H9 (cell line): ENCODE results near the gene HSPA5. TPM values are rescaled to one million over a fixed set of nuclear protein-coding genes. Genes with fewer than 3 reads are reported as not detected.

Experiments
- DNase-seq: peaks from one replicate; pipeline ENCODE4 v3.0.0-alpha.2; 2017
- H2AFZ ChIP-seq: one replicate; pipeline ENCODE4 v1.6.1; 2013; ENCODE audit warnings: mild to moderate bottlenecking, low read length, control low read depth, moderate library complexity
- H2AK5ac ChIP-seq: 2 replicates; pipeline ENCODE4 v1.6.1; 2013; ENCODE audit warnings: low read length, control low read depth, mixed read lengths; ENCODE audit not compliant: insufficient read length
- H2BK120ac ChIP-seq: one replicate; pipeline ENCODE4 v1.6.1; 2013; ENCODE audit warnings: low read depth, mild to moderate bottlenecking, low read length, control low read depth, inconsistent platforms; ENCODE audit not compliant: poor library complexity, severe bottlenecking
- H2BK12ac ChIP-seq: 2 replicates; pipeline ENCODE4 v1.6.1; 2013; ENCODE audit warnings: low read length, control low read depth, mixed read lengths, low read depth; ENCODE audit not compliant: insufficient read length
- H2BK15ac ChIP-seq: 2 replicates; pipeline ENCODE4 v1.6.1; 2013; ENCODE audit warnings: low read depth, low read length, control low read depth
- H2BK20ac ChIP-seq: one replicate; pipeline ENCODE4 v1.6.1; 2013; ENCODE audit warnings: low read depth, mild to moderate bottlenecking, low read length, control low read depth, inconsistent platforms; ENCODE audit not compliant: poor library complexity, severe bottlenecking
- H2BK5ac ChIP-seq: 2 replicates; pipeline ENCODE4 v1.6.1; 2013; ENCODE audit warnings: low read length, control low read depth, mixed read lengths; ENCODE audit not compliant: insufficient read length
- H3K14ac ChIP-seq: 2 replicates; pipeline ENCODE4 v1.6.1; 2013; ENCODE audit warnings: low read length, control low read depth; ENCODE audit not compliant: insufficient read depth
- H3K18ac ChIP-seq: 2 replicates; pipeline ENCODE4 v1.6.1; 2013; ENCODE audit warnings: low read depth, mild to moderate bottlenecking, mixed read lengths, low read length, control low read depth; ENCODE audit not compliant: insufficient read length
- H3K23ac ChIP-seq: 2 replicates; pipeline ENCODE4 v1.6.1; 2013; ENCODE audit warnings: low read length, control low read depth, mixed read lengths, low read depth; ENCODE audit not compliant: insufficient read length
- H3K23me2 ChIP-seq: 2 replicates; pipeline ENCODE4 v1.6.1; 2013; ENCODE audit warnings: low read depth, mild to moderate bottlenecking, mixed read lengths, low read length, control low read depth; ENCODE audit not compliant: insufficient read length, poor library complexity, severe bottlenecking
- H3K27ac ChIP-seq: 2 replicates; pipeline ENCODE4 v1.5.1; 2013; ENCODE audit warnings: low read length, control low read depth, mixed read lengths, low read depth; ENCODE audit not compliant: insufficient read length
- H3K27me3 ChIP-seq: 2 replicates; pipeline ENCODE4 v1.6.1; 2013; ENCODE audit warnings: low read length, control low read depth, inconsistent platforms; ENCODE audit not compliant: insufficient read depth
- H3K4ac ChIP-seq: 2 replicates; pipeline ENCODE4 v1.6.1; 2013; ENCODE audit warnings: low read depth, mild to moderate bottlenecking, control low read depth, inconsistent platforms, low read length, moderate library complexity
- H3K4me1 ChIP-seq: 2 replicates; pipeline ENCODE4 v1.6.1; 2013; ENCODE audit warnings: low read length, control low read depth, inconsistent platforms; ENCODE audit not compliant: insufficient read depth
- H3K4me2 ChIP-seq: 2 replicates; pipeline ENCODE4 v1.6.1; 2013; ENCODE audit warnings: low read length, control low read depth, mixed read lengths; ENCODE audit not compliant: insufficient read length, insufficient read depth
- H3K56ac ChIP-seq: 2 replicates; pipeline ENCODE4 v1.6.1; 2013; ENCODE audit warnings: low read depth, mild to moderate bottlenecking, mixed read lengths, low read length, control low read depth; ENCODE audit not compliant: insufficient read length
- H3K79me1 ChIP-seq: 2 replicates; pipeline ENCODE4 v1.6.1; 2013; ENCODE audit warnings: low read depth, mild to moderate bottlenecking, moderate library complexity, low read length, control low read depth, inconsistent platforms; ENCODE audit not compliant: insufficient read depth, poor library complexity, severe bottlenecking
- H3K79me2 ChIP-seq: 2 replicates; pipeline ENCODE4 v1.6.1; 2013; ENCODE audit warnings: low read length, control low read depth, inconsistent platforms; ENCODE audit not compliant: insufficient read depth
- H3K9ac ChIP-seq: 2 replicates; pipeline ENCODE4 v1.6.1; 2013; ENCODE audit warnings: low read length, control low read depth, mixed read lengths; ENCODE audit not compliant: insufficient read length; ENCODE audit errors: extremely low read depth
- H3K9me3 ChIP-seq: one replicate; pipeline ENCODE4 v1.6.1; 2013; ENCODE audit warnings: low read depth, low read length, inconsistent platforms; ENCODE audit not compliant: control insufficient read depth
- H3T11ph ChIP-seq: one replicate; pipeline ENCODE4 v1.6.1; 2013; ENCODE audit warnings: mild to moderate bottlenecking, low read length, control low read depth, inconsistent platforms
- H4K20me1 ChIP-seq: one replicate; pipeline ENCODE4 v1.6.1; 2013; ENCODE audit not compliant: control insufficient read depth, insufficient read length, insufficient read depth
- H4K5ac ChIP-seq: 2 replicates; pipeline ENCODE4 v1.6.1; 2013; ENCODE audit warnings: low read depth, mild to moderate bottlenecking, mixed read lengths, low read length, control low read depth; ENCODE audit not compliant: insufficient read length
- H4K8ac ChIP-seq: replicated peaks from 2 replicates; pipeline ENCODE4 v1.6.1; 2013; ENCODE audit warnings: low read length, control low read depth, mixed read lengths, low read depth; ENCODE audit not compliant: insufficient read length
- H4K91ac ChIP-seq: 2 replicates; pipeline ENCODE4 v1.6.1; 2013; ENCODE audit warnings: low read depth, mild to moderate bottlenecking, moderate library complexity, mixed read lengths, low read length, control low read depth; ENCODE audit not compliant: insufficient read length
- H3K27ac Mint-ChIP-seq, 3 experiments: 2 replicates in 2 of 3; 3 replicates in 1 of 3; pipeline ENCODE4 v1.8.0; 2020 to 2021; ENCODE audit warnings: mixed read lengths in 3 of 3, mild to moderate bottlenecking in 1 of 3, moderate library complexity in 1 of 3
- H3K27me3 Mint-ChIP-seq: 2 replicates; pipeline ENCODE4 v1.8.0; 2021; ENCODE audit warnings: low read depth, mild to moderate bottlenecking, moderate library complexity, mixed read lengths
- H3K36me3 Mint-ChIP-seq, 3 experiments: 2 replicates in 2 of 3; 3 replicates in 1 of 3; pipeline ENCODE4 v1.8.0; 2020 to 2021; ENCODE audit warnings: low read depth in 3 of 3, mixed read lengths in 3 of 3; ENCODE audit not compliant: insufficient read depth in 1 of 3
- H3K4me1 Mint-ChIP-seq, 2 experiments: 2 replicates each; pipeline ENCODE4 v1.8.0; 2020; ENCODE audit warnings: mixed read lengths in 2 of 2
- H3K4me3 Mint-ChIP-seq, 2 experiments: 2 replicates in 1 of 2; 3 replicates in 1 of 2; pipeline ENCODE4 v1.8.0; 2020 to 2021; ENCODE audit warnings: mild to moderate bottlenecking in 2 of 2, mixed read lengths in 2 of 2, moderate library complexity in 1 of 2
- H3K9me3 Mint-ChIP-seq, 2 experiments: 2 replicates in 1 of 2; 3 replicates in 1 of 2; pipeline ENCODE4 v1.8.0; 2020; ENCODE audit warnings: mild to moderate bottlenecking in 2 of 2, mixed read lengths in 2 of 2, moderate library complexity in 1 of 2
- WGBS: extraction: QIAGEN DNeasy Blood & Tissue Kit; methylation state at CpG from one replicate; pipeline ENCODE4 v1.1.7; 2013; ENCODE audit warnings: missing lambda C conversion rate, low lambda C conversion rate, mixed read lengths; ENCODE audit not compliant: insufficient read length; ENCODE audit errors: extremely low coverage; 5-methylcytosine and 5-hydroxymethylcytosine counted together
- total RNA-seq: library from RNA; stranded (reverse); gene quantifications from 2 replicates; pipeline ENCODE4 v1.2.1, GENCODE V29; 2021
- TF ChIP-seq, protein P1 (sequence below): fragments of 200-600 bp; sonication (generic); conservative IDR thresholded peaks from 3 replicates; pipeline ENCODE4 v1.8.0; 2021; ENCODE audit warnings: antibody characterized with exemption, mild to moderate bottlenecking

HSPA5 gene
- total RNA-seq, 1 experiment from 2014 or later: 240 TPM

DNA sequence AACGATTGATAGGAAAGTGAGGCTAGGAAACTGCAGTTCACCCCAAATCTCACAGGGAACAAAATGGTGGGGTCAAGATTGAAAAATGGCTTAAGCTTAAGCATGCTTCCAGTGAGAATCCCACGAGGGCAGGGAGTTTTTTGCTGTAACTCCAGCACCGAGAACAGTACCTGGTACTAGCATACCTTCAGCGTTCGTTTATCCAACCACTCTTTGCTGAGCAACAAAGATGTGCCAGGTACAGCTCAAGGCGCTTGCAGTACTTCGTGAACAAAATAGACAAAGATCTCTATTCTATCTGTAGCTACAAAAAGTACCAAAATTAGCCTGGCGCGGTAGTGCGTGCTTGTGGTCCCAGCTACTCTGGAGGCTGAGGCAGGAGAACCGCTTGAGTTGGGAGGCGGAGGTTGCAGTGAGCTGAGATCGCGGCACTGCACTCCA is 50.8 kb downstream of the HSPA5 start:
- Mint-ChIP-seq H3K27me3 (no peaks in the 10 kb centered on the region), H3K9me3 (no peaks in the 10 kb centered on the region), H3K27ac (peak overlapping the region; percentile 93 to 97 (median 95); a peak in 6 of 7 replicates), H3K4me3 (peak overlapping the region; percentile 93 to 97), H3K36me3 (peaks cover 0 to 2% (median 2%) of the 10 kb centered on the region in 3 experiments; a peak in 3 of 7 replicates), H3K4me1 (peaks cover 5 to 17% of the 10 kb centered on the region in 2 experiments)
- no peak overlapping the region for H3K4ac ChIP-seq
- H2BK20ac ChIP-seq: no peak overlapping the region
- H4K20me1 ChIP-seq: no peaks in the 10 kb centered on the region
- no peaks in the 10 kb centered on the region for H3K79me1 ChIP-seq
- H3K23me2 ChIP-seq: peaks cover 8% of the 10 kb centered on the region
- no peak overlapping the region for H2BK15ac ChIP-seq
- H3K9me3 ChIP-seq: no peaks in the 10 kb centered on the region
- no peak overlapping the region for H2BK120ac ChIP-seq
- no peak overlapping the region for H2AK5ac ChIP-seq
- H4K5ac ChIP-seq: no peak overlapping the region
- no peak overlapping the region for H2BK12ac ChIP-seq
- no peaks in the 10 kb centered on the region for H3K4me1 ChIP-seq
- TF ChIP-seq, protein P1, sequence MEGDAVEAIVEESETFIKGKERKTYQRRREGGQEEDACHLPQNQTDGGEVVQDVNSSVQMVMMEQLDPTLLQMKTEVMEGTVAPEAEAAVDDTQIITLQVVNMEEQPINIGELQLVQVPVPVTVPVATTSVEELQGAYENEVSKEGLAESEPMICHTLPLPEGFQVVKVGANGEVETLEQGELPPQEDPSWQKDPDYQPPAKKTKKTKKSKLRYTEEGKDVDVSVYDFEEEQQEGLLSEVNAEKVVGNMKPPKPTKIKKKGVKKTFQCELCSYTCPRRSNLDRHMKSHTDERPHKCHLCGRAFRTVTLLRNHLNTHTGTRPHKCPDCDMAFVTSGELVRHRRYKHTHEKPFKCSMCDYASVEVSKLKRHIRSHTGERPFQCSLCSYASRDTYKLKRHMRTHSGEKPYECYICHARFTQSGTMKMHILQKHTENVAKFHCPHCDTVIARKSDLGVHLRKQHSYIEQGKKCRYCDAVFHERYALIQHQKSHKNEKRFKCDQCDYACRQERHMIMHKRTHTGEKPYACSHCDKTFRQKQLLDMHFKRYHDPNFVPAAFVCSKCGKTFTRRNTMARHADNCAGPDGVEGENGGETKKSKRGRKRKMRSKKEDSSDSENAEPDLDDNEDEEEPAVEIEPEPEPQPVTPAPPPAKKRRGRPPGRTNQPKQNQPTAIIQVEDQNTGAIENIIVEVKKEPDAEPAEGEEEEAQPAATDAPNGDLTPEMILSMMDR: no peak
- no peak for DNase-seq
- peaks cover 16% of the 10 kb centered on the region; the same call in 1 of the 2 replicates for H3K79me2 ChIP-seq
- H3K18ac ChIP-seq: no peak overlapping the region
- H3K27ac ChIP-seq: peak overlapping the region; percentile 18
- H3K14ac ChIP-seq: no peak overlapping the region; the same call in 1 of the 2 replicates
- whole genome bisulfite sequencing: no CpG with 5 or more reads among the region's 14 CpGs
- no peaks in the 10 kb centered on the region for H3K27me3 ChIP-seq
- H4K8ac ChIP-seq: no peak overlapping the region
- H3K56ac ChIP-seq: no peak overlapping the region
- peak overlapping the region; percentile 90 for H3K9ac ChIP-seq
- H3K23ac ChIP-seq: no peak overlapping the region
- no peak overlapping the region for H2AFZ ChIP-seq
- H4K91ac ChIP-seq: no peak overlapping the region
- H2BK5ac ChIP-seq: no peak overlapping the region
- H3K4me2 ChIP-seq: peak overlapping the region; percentile 86
- no peak overlapping the region for H3T11ph ChIP-seq
